Measurements from ENCODE around the gene JMJD4. TPM values are rescaled to one million over a fixed set of nuclear protein-coding genes. Genes with fewer than 3 reads are reported as not detected.

JMJD4 gene
- total and polyA plus RNA-seq, 2 donors (not counting 3 experiments of a cell fraction or from before 2014, with no cell fraction given) = 17.3 to 31.2 TPM

- H2AFZ ChIP-seq (ENCODE audit: low read depth, low read length) = no peak overlapping the region
- intact Hi-C loops (cut with micrococcal nuclease) = no loop called here
- H3K27me3 ChIP-seq (ENCODE audit: control insufficient read depth in 2 of 2, insufficient read depth in 2 of 2, low read length in 2 of 2) = no peaks in the 10 kb centered on the region
- TF ChIP-seq, protein P1, sequence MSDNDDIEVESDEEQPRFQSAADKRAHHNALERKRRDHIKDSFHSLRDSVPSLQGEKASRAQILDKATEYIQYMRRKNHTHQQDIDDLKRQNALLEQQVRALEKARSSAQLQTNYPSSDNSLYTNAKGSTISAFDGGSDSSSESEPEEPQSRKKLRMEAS (IDR thresholded peaks at IDR 0.05; ENCODE audit: insufficient read depth, insufficient read length) = no peak
- TF ChIP-seq FOS (IDR thresholded peaks at IDR 0.05; ENCODE audit: borderline replicate concordance, insufficient read depth, low read length) (no peak), POLR2AphosphoS5 (IDR thresholded peaks at IDR 0.05; ENCODE audit: insufficient read depth, low read depth, low read length) (no peak), GATA2 (IDR thresholded peaks at IDR 0.05; ENCODE audit: insufficient read depth, insufficient read length, low read depth, low read length) (no peak), POLR2A (IDR thresholded peaks at IDR 0.05; ENCODE audit: low read depth, low read length) (no peak), MYC (IDR thresholded peaks at IDR 0.05; ENCODE audit: low read depth, low read length) (no peak), EZH2 (IDR thresholded peaks at IDR 0.05; ENCODE audit: borderline replicate concordance, low read depth, low read length, severe bottlenecking) (no peak), JUN (IDR thresholded peaks at IDR 0.05; ENCODE audit: borderline replicate concordance, insufficient read depth, insufficient read length, low read depth) (no peak)
- TF ChIP-seq, protein P2, sequence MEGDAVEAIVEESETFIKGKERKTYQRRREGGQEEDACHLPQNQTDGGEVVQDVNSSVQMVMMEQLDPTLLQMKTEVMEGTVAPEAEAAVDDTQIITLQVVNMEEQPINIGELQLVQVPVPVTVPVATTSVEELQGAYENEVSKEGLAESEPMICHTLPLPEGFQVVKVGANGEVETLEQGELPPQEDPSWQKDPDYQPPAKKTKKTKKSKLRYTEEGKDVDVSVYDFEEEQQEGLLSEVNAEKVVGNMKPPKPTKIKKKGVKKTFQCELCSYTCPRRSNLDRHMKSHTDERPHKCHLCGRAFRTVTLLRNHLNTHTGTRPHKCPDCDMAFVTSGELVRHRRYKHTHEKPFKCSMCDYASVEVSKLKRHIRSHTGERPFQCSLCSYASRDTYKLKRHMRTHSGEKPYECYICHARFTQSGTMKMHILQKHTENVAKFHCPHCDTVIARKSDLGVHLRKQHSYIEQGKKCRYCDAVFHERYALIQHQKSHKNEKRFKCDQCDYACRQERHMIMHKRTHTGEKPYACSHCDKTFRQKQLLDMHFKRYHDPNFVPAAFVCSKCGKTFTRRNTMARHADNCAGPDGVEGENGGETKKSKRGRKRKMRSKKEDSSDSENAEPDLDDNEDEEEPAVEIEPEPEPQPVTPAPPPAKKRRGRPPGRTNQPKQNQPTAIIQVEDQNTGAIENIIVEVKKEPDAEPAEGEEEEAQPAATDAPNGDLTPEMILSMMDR (IDR thresholded peaks at IDR 0.05; ENCODE audit: extremely low read depth in 1 of 2, insufficient read depth in 1 of 2, low read depth in 1 of 2, low read length in 2 of 2) = no peak
- BruUV-seq (replicated peaks) = no TSS peak
- ChIA-PET CTCF (interaction anchor here (0.8 to 1.8 kb wide), 4 partner anchors 28 to 277 kb away, joined by 3 to 4 read pairs (median 4); partner anchors contain the start of gene WNT9A), POLR2A (no interaction called here)
- peaks cover 5 to 20% of the 10 kb centered on the region in 2 experiments for H3K36me3 ChIP-seq (ENCODE audit: control insufficient read depth in 2 of 2, extremely low read depth in 1 of 2, insufficient read depth in 2 of 2, low read length in 2 of 2)
- H3K4me1 ChIP-seq (ENCODE audit: control insufficient read depth, extremely low read depth, insufficient read depth, low read length) = peaks cover 8% of the 10 kb centered on the region
- no peak overlapping the region for H3K9ac ChIP-seq (replicated peaks; ENCODE audit: extremely low read depth, insufficient read depth, low read length)
- H3K27ac ChIP-seq (ENCODE audit: insufficient read depth, low read depth, low read length) = no peak overlapping the region
- H3K79me2 ChIP-seq (ENCODE audit: control insufficient read depth, insufficient read depth, low read length) = no peaks in the 10 kb centered on the region
- no peak overlapping the region for H3K4me2 ChIP-seq (ENCODE audit: insufficient read depth, low read length)
- dilution Hi-C loops (cut with MboI; ENCODE audit: extremely low pct_ligation_motif_present, low sequenced_read_pairs) = no loop called here
- FAIRE-seq (no peak), DNase-seq (ENCODE audit: low read depth, low spot score) (no peak)
- no peaks in the 10 kb centered on the region for H4K20me1 ChIP-seq (replicated peaks; ENCODE audit: control insufficient read depth, extremely low read depth, insufficient read depth, low read length)
- H3K9me3 ChIP-seq (replicated peaks; ENCODE audit: control insufficient read depth, insufficient read depth, low read length) = no peaks in the 10 kb centered on the region
- H3K9me1 ChIP-seq (replicated peaks; ENCODE audit: control insufficient read depth, extremely low read depth, insufficient read depth, low read length) = no peaks in the 10 kb centered on the region
- H3K4me3 ChIP-seq (replicated peaks in 1 of 3; ENCODE audit: insufficient read depth in 1 of 3, low read depth in 1 of 3, low read length in 3 of 3) = no peak overlapping the region
Measured at GRCh38 chr1:227758366-227758765, 23.3 kb upstream of the JMJD4 start.

All from endothelial cell of umbilical vein (primary cell).